ENCODE data around the gene EPX. TPM values are rescaled to one million over a fixed set of nuclear protein-coding genes. Genes with fewer than 3 reads are reported as not detected.

The EPX gene
- total and polyA plus RNA-seq, 4 donors = 0.14 to 0.96 TPM; not detected in 2

- ATAC-seq (ENCODE audit: insufficient read depth, low FRiP score) (no peak), DNase-seq (no peak)
- Histone ChIP-seq H3K27ac (ENCODE audit: low read depth in 1 of 2, low read length in 1 of 2) (no peak overlapping the region), H3K4me1 (ENCODE audit: control insufficient read depth in 5 of 5, insufficient read depth in 5 of 5, low read length in 5 of 5) (peaks cover 0 to 2% (median 0%) of the 10 kb centered on the region in 5 donors), H3K4me3 (no peak overlapping the region), H3K9ac (ENCODE audit: insufficient read depth in 1 of 2, low read length in 2 of 2) (no peak overlapping the region), H3K27me3 (ENCODE audit: control insufficient read depth in 3 of 3, insufficient read depth in 3 of 3, low read length in 2 of 3) (no peaks in the 10 kb centered on the region), H3K9me3 (ENCODE audit: control insufficient read depth in 4 of 4, insufficient read depth in 3 of 4, low read length in 3 of 4) (peaks cover 0 to 3% (median 0%) of the 10 kb centered on the region in 4 donors), H3K36me3 (ENCODE audit: control insufficient read depth in 4 of 4, insufficient read depth in 4 of 4, low read length in 4 of 4) (peaks cover 10 to 32% (median 18%) of the 10 kb centered on the region in 4 donors)
- no peak for TF ChIP-seq CTCF (IDR thresholded peaks at IDR 0.05; ENCODE audit: control extremely low read depth, extremely low read depth)
- WGBS, 2 donors = 95 to 98% methylated on average over 11 of the region's 11 CpGs
Observed at GRCh38 chr17:58205936-58206335, 13.4 kb downstream of the EPX start.

GRCh38 chr17:58207451-58207850 lies 14.9 kb downstream of the EPX start:
- ATAC-seq (ENCODE audit: insufficient read depth, low FRiP score) (no peak), DNase-seq (no peak)
- Histone ChIP-seq H3K27me3 (ENCODE audit: control insufficient read depth in 3 of 3, insufficient read depth in 3 of 3, low read length in 2 of 3) (no peaks in the 10 kb centered on the region), H3K4me1 (ENCODE audit: control insufficient read depth in 5 of 5, insufficient read depth in 5 of 5, low read length in 5 of 5) (peaks cover 0 to 2% (median 0%) of the 10 kb centered on the region in 5 donors), H3K27ac (ENCODE audit: low read depth in 1 of 2, low read length in 1 of 2) (no peak overlapping the region), H3K9ac (ENCODE audit: insufficient read depth in 1 of 2, low read length in 2 of 2) (no peak overlapping the region), H3K4me3 (no peak overlapping the region), H3K36me3 (ENCODE audit: control insufficient read depth in 4 of 4, insufficient read depth in 4 of 4, low read length in 4 of 4) (peaks cover 10 to 38% (median 21%) of the 10 kb centered on the region in 4 donors), H3K9me3 (ENCODE audit: control insufficient read depth in 4 of 4, insufficient read depth in 3 of 4, low read length in 3 of 4) (peaks cover 0 to 3% (median 0%) of the 10 kb centered on the region in 4 donors)
- WGBS, 2 donors = 80 to 87% methylated on average over 3 of the region's 3 CpGs
- TF ChIP-seq CTCF (IDR thresholded peaks at IDR 0.05; ENCODE audit: control extremely low read depth, extremely low read depth) = no peak

- no peak overlapping the region for H3K9ac ChIP-seq (ENCODE audit: insufficient read depth in 1 of 2, low read length in 2 of 2)
- no peaks in the 10 kb centered on the region for H3K27me3 ChIP-seq (ENCODE audit: control insufficient read depth in 3 of 3, insufficient read depth in 3 of 3, low read length in 2 of 3)
- 87 to 93% methylated on average over 4 to 5 of the region's 5 CpGs for WGBS, 2 donors
- peaks cover 0 to 3% (median 0%) of the 10 kb centered on the region in 4 donors for H3K9me3 ChIP-seq (ENCODE audit: control insufficient read depth in 4 of 4, insufficient read depth in 3 of 4, low read length in 3 of 4)
- peaks cover 15 to 42% (median 21%) of the 10 kb centered on the region in 4 donors for H3K36me3 ChIP-seq (ENCODE audit: control insufficient read depth in 4 of 4, insufficient read depth in 4 of 4, low read length in 4 of 4)
- H3K4me3 ChIP-seq = no peak overlapping the region
- H3K27ac ChIP-seq (ENCODE audit: low read depth in 1 of 2, low read length in 1 of 2) = peak overlapping the region in 1 of 2 donors; percentile 35
- ATAC-seq (ENCODE audit: insufficient read depth, low FRiP score) (no peak), DNase-seq (no peak)
- peaks cover 0 to 2% (median 0%) of the 10 kb centered on the region in 5 donors for H3K4me1 ChIP-seq (ENCODE audit: control insufficient read depth in 5 of 5, insufficient read depth in 5 of 5, low read length in 5 of 5)
- no peak for TF ChIP-seq CTCF (IDR thresholded peaks at IDR 0.05; ENCODE audit: control extremely low read depth, extremely low read depth)
Observed at GRCh38 chr17:58208344-58208743, 15.8 kb downstream of the EPX start.

- H3K9me3 ChIP-seq (ENCODE audit: control insufficient read depth in 4 of 4, insufficient read depth in 3 of 4, low read length in 3 of 4) = peaks cover 0 to 1% (median 0%) of the 10 kb centered on the region in 4 donors
- no peak overlapping the region for H3K4me3 ChIP-seq
- H3K27ac ChIP-seq (ENCODE audit: low read depth in 1 of 2, low read length in 1 of 2) = no peak overlapping the region
- ATAC-seq (ENCODE audit: insufficient read depth, low FRiP score) (no peak), DNase-seq (no peak)
- no peak for TF ChIP-seq CTCF (IDR thresholded peaks at IDR 0.05; ENCODE audit: control extremely low read depth, extremely low read depth)
- H3K4me1 ChIP-seq (ENCODE audit: control insufficient read depth in 5 of 5, insufficient read depth in 5 of 5, low read length in 5 of 5) = peaks cover 0 to 2% (median 0%) of the 10 kb centered on the region in 5 donors
- WGBS, 2 donors = 84 to 88% methylated on average over 5 of the region's 5 CpGs
- H3K36me3 ChIP-seq (ENCODE audit: control insufficient read depth in 4 of 4, insufficient read depth in 4 of 4, low read length in 4 of 4) = peaks cover 15 to 45% (median 29%) of the 10 kb centered on the region in 4 donors
- H3K27me3 ChIP-seq (ENCODE audit: control insufficient read depth in 3 of 3, insufficient read depth in 3 of 3, low read length in 2 of 3) = no peaks in the 10 kb centered on the region
- no peak overlapping the region for H3K9ac ChIP-seq (ENCODE audit: insufficient read depth in 1 of 2, low read length in 2 of 2)
Observed at GRCh38 chr17:58210922-58211321, 18.4 kb downstream of the EPX start.
